HG02870 (cell line): ENCODE results near the gene TENM4.
"Not testable (repeated sequence)": the region's sequence is repeated elsewhere in the genome, so short reads cannot be mapped to it uniquely, and the experiment has no call there.

Experiments
- ATAC-seq: cut with Tn5 transposase; IDR thresholded peaks from one replicate; pipeline ENCODE4 v1.9.1; 2021; ENCODE audit warnings: mild to moderate bottlenecking, moderate library complexity; ENCODE audit not compliant: unreplicated experiment

Gene TENM4

DNA sequence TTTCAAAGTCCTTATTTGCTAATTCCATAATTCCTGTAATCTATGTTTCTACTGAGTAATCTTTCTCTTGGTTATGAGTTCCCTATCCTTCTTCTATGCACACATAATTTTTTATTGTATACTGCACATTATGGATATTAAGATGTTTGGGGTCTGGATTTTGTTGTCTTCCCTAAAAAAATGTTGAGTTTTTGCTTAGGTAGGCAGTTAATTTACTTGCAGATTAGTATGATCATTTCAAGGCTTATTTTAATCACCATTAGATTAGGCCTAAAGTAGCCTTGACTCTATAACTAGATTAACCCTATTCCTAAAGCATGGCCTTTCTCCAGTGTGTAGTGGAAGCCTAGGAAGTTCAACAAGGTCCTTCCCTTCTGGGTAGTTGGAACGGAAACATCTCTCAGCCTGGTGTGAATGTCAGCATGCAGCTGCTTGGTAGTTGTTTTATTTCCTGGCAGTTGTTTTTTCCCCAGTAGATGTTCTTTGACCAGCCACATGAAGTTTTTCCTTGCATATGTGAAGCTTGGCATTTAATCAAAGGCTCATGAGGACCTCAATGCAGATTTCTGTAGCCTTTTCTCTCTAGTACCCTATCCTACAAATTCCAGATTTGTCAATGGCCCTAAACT lies 446.9 kb downstream of the TENM4 start:
- no peak for ATAC-seq

DNA sequence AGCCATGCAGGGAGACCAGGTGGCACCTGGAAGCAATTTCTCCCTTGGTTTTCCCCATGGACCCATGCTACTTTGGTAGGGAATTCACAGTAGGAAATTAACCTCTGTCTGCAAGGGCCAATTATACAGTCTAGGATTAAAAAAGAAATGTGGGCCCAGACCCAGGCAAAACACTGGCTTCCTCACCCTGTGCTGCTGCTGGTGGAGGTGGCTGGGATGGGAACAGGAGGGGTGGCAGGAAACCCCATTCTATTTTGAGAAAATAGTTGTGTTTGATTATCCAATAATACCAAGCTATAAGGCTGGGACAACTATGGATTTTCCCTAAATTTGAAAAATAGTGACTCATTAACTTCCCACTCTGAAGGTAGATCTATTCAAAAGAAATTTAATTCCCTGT lies 449.1 kb downstream of the TENM4 start:
- ATAC-seq = no peak

DNA sequence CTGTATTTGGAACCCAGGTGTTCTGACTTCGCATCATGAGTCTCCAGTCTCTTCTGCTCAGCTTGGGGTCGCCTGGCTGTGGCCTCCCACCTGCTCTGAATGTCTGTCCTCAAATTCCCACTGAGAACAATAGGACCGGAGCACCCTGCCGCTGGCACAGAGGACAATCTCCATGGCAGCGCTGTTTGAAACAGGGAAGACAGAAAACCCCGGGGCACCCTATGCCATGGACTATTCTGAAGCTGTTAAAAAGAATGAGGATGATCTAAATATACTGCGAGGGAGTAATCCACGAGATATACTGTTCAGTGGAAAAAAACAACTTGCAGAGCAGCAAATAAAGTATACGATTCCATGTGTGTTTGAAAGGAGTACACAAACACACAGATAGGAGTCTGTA lies 450.6 kb downstream of the TENM4 start:
- no peak for ATAC-seq

DNA sequence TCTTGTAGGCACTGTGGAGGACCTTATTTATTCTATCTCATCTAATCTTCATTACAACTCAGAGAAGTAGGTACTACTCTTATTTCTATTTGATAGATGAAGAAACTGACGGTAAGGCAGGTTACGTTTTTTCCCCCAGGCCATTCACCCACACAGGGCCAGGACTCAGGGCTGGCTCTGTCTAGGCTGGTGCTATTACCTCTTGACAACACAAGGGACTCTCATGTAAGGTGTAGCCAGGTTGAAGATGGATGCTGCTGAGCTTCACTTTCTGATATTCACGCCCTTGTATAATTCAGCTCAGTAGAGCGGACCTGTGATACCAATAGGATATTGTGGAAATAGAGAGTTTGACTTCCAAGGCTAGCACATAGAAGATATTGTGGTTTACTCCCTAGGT lies 453.1 kb downstream of the TENM4 start:
- ATAC-seq = no peak

DNA sequence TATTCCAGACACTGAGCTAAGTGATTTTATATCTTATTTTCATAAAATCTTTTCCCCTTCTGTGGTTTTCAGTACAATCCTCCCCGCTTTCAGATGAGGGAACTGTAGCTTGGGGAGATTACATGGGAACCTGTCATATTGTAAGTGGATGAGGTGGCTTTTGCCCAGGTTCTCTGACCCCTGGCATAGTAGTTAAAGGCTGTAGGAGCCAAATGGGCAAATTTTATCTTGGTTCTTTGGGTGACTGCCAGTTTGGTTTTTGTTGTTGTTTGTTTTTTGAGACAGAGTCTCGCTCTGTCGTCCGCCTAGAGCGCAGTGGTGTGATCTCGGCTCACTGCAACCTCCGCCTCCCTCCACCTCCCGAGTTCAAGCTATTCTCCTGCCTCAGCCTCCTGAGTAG lies 454.5 kb downstream of the TENM4 start:
- no peak for ATAC-seq

DNA sequence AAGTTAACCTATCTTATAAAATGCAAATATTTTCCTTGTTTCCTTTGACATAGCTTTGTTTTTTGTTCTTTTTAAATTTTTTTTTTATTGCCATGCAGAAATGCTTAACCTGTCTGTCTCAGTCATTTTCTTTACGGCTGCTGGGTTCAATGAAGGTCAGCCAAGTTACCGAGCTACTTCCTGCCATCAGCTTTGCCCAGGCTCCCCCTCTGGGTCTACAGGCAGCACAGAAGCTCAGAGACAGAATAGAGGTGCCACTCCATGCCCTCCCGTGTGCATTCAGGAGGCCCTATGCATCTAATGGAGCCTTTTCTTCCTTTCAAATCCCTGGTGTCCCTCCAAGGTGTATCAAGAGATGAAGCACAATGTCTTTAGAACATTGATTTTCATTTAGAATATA lies 455.2 kb downstream of the TENM4 start:
- ATAC-seq = no peak

DNA sequence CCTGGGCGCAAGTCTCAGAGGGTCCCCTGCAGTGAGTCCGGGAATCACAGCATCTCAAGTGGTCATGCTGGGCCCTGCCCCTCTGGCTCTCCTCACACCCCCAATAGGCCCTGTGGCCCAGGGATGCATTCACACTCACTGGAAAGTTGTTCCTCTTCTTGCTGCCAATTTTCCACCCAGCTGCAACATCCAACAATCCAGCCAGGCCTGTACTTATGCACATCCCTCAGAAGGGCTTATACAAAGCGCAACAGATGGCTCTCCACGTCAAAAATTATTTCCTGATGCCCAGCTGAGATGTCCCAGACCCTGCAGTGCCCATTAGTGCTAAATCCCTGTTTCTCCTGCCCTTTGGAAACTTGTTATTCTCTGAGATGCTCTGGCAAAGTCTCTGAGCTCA lies 458.4 kb downstream of the TENM4 start:
- ATAC-seq = no peak

DNA sequence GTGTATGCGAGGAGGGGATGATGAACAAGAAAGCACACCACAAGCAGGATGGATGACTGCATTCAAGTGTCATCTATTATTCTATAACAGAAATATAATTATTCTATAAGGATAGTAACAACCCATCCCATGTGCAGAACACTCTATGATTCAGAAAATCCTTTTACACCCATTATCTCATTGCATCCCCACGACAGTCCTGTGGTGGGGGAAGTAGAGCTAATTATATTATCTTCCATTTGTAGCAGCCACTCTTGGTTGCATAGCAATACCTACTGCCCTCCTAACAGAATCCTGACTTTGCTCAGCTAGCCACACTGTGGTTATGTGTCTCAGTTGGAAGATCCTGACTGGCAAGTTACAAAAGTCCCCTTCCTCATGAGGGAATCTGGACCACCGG lies 459.7 kb downstream of the TENM4 start:
- no peak for ATAC-seq

DNA sequence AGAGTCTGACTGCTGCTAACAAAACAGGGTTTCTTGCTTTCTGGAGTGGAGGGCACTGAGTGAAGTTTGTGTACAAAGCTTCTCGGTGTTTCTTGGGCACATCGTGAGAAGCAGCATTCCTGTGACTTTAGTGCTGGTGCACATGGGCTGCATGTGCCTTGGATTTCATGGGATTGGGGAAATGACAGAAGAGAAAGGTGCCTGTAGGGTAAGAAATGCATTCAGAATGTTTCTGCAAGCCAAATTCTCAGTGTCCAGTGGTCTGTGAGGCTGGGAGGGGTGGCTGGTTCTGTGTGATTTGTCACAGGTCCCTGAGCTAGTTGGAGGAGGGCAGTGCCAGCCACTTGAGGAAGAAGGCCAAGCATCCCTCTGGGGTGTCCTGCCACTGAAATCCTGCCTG lies 462.0 kb downstream of the TENM4 start:
- ATAC-seq = no peak

DNA sequence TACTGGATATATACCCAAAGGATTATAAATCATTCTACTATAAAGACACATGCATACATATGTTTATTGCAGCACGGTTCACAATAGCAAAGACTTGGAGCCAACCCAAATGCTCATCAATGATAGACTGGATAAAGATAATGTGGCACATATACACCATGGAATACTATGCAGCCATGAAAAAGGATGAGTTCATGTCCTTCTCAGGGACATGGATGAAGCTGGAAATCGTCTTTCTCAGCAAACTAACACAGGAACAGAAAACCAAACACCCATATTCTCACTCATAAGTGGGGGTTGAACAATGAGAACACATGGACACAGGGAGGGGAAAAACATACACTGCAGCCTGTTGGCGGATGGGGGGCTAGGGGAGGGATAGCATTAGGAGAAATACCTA lies 463.0 kb downstream of the TENM4 start:
- not testable (repeated sequence) for ATAC-seq

DNA sequence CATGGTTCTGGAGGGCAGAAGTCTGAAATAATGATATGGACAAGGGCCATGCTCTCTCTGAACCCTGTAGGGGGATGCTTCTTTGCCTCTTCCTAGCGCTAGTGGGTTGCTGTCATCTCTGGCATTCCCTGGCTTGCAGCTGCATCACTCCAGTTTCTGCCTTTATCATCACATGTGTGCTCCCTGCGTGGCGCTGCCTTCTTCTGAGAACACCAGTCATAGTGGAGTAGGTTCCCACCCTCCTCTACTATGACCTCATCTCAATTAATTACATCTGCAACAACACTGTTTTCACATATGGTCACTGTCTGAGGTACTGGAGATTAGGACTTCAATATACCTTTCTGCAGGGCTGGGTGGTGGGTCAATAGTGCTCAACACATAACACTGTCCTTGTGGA lies 463.8 kb downstream of the TENM4 start:
- ATAC-seq = no peak

DNA sequence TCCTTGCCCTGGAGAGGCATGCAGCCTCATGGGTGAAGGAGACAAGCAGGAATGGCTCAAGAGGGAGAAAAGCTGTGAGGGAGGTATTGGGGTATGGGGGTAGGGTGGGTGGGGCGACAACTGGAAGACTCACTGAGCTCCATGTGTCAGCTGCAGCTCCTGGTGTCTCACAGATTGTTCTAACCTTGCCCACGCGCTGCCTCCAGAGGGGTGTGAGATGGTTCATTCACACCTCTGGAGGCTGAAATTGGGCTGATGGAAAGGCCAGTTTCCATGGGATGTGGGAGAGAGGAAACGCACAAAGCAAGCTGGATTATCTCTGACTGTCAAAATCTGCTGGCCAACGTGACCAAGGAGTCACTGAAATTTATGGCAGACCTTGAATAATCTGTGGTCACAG lies 465.7 kb downstream of the TENM4 start:
- no peak for ATAC-seq

DNA sequence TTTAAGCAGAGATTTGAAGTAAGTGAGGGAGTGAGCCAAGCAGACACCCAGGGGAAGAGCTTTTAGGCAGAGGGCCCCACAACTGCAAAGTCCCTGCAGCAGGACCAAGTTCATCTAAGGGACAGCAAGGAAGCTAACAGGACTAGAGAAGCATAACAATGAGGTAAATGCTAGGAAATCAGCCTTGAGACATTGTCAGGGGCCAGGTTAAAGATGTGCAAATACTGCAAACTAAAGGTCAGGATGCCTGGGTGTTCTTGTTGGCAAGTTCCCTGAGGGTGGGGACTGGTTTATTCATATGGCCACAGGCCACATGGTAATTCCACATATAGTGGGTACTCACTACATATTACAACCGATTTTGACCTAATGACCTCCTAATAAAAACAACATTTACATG lies 467.0 kb downstream of the TENM4 start:
- ATAC-seq = no peak

DNA sequence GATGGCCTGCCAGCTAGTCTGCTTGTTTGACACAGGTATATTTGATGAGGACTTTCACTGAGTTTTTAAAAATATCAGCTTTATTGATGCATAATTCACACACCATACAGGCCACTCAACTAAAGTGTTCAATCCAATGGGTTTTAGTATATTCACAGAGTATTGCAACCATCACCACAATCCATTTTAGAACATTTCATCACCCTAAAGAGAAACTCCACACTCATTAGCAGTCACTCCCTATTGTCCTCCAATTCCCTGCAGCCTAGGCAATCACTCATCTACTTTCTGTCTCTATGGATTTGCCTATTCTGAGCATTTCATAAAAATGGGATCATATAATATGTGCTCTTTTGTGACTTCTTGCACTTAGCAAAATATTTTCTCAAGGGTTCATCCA lies 468.2 kb downstream of the TENM4 start:
- ATAC-seq = no peak

DNA sequence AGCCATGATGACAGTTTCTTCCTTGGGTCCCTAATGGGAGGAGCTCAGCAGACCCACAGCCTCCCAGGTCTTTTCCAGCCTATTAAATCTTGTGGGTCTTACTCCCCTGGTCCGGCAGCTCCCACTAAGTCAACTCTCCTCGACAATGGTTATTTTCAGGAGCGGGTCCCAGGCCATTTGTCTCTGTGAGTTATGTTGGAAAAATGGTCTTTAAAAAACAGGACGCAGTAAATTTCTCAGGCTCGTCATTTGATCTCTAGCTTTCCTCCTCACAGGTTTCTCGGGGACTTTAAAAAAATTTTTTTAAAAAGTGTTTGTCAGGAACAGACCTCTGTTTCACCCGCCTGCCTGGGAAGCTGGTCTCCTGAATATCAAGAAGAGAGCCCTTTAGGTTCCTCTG lies 468.7 kb downstream of the TENM4 start:
- ATAC-seq = no peak

DNA sequence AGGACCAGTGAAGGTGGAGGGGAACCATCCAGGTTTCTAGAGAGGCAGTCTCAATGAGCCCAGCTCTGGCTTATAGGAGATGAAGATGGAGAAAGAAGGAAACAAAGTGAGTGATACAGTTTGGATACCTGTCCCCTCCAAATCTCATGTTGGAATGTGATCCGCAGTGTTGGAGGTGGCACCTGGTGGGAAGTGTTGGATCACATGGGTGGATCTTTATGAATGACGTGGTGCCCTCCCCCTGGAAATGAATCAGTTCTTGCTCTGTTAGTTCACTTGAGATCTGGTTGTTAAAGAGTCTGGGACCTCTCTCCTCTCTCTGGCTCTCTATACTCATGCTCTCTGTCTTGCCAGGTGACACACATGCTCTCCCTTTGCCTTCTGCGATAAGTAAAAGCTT lies 473.0 kb downstream of the TENM4 start:
- ATAC-seq = no peak

DNA sequence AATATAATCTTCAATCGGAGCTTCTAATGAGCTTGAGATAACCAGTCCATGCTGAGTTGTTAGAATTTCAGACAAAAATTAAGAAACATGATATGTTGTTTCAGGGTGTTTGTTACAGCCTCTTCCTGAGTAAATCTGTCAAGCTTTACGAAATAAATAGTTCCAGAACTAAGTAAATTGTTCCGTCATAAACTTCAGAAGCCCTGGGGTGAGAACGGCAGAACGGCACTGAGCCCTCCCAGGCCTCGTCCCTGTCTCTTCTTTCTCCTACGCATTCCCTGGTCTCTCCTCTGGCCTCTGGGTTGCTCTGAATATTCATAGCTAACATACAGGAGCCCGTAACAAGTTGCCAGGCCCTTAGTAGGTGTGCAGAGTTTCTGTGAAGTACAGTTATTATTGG lies 475.4 kb downstream of the TENM4 start:
- ATAC-seq = no peak

DNA sequence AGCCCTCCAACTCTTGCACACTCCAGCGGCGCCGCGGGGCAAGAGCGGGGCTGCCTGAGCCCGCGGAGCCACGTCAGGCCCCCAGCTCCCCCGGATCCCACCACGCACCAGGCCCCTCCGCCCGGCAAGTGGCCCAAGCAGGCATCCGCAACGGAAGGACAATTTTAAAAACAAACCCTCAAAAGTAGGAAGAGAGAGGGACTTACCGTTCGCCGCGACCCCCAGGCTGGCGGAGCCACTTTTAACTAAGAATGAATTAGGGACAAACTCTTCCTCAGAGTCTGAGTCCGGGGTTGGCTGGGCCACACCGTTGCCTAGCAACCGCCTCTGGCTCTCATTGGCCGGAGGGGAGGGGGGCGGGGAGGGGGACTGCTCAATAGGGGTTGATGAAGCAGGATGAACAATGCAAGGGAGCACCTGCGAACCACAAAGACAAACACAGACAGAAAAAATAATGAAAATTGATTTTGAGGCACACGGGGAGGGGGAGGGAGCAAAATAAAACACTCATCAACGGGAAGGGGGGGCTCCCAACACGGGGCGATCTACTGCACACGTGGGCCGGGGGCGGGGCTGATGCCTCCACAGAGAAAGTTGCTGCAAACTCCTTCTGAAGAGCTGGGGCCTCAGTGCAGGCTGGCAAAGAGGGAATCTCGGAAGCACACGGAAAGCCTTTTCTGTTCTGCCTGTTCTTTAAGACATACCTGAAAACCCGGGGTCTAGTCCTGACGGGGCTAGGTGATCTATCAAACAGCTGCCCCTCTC lies 478.7 kb downstream of the TENM4 start:
- ATAC-seq = no peak

DNA sequence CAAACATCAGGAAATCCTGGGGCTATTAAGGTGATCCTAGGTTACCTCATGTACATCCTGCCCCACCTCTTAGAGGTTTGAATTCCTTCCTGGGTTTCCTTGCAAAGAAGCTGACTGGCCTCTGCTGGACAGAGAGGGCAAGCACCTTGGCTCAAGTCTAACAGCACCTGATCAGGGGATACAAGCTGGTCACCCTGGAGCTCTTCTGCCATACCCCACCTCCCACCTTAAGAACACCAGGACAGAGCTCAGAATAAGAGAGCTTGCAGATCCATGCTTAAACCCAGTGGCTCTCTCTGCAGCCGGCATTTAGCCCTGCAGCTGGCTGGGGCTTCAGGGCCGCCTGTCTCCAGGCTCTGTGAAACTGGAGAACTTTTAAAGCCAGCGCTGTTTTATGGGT lies 479.6 kb downstream of the TENM4 start:
- ATAC-seq = no peak

DNA sequence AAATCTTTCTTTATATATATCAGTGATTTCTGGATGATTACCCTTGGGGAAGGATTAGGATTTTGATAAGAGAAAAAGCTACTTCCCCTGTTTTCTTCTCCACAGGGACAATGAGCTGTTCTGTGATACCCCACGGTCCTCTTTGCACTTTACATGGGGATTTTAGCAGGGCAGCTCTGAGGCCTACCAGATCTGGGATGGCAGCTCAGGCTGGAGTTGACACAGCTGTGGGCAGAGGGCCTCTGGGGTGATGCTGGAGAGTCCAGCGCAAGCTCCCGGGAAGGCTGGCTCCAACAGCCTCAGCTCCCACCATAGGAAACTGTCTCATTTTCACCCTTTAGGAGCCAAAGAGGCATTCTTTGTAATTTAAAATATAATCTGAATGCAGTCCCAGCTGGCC lies 482.4 kb downstream of the TENM4 start:
- ATAC-seq = no peak

DNA sequence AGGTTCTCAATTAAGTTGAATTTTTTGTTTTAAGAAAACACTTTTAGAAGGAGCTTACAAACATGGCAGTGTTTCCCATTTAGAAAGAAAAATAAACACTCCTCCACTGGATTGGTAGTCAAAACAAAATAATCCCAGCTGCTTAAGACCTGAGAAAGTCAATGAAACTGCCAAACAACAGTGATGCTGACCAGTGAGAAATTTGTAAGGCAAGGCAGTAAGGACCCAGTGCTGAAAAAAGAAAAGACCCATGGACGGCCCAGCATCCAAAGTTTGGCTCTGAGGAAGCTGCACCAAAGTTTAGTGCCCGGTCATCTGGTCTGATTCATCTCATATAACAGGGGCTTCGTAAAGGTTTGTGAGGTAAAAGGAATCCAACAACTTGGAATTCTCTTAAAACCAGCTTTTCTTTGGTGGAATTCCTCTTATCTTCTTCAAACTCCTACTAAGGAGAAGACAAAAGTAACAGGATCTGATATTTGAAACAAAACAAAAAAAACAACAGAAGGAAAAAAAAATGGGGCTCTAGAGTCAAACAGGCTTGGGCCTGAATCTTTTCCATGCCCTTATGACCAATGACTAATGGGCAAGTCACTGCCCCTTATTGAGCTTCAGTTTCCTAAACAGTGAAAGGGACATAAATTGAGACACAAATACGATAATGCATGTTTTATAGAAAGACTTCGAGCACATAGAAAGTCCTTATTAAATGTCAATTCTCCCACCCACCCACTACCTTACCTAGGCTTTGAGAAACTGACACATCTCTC lies 483.2 kb downstream of the TENM4 start:
- ATAC-seq = no peak

DNA sequence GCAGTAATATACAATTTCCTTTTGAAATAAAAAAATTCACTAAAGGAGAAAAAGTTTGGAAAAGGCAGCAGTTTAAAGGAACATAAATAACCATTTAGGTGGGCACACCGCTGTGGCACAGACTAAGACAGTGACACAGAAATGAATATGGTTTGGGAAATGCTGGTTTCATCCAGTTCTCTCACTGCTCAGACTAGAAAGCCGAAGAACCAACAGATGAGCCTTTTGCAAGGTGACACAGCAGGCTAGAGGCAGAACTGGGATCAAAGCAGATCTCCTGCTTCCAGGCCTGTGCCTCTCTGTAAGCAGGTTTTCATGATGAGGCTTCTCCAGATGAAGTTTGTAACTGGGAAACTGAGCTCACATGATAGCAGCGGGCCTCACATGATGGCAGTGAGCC lies 486.1 kb downstream of the TENM4 start:
- ATAC-seq = no peak
